ENCODE measurements around the gene MBD2. TPM values are rescaled to one million over a fixed set of nuclear protein-coding genes. Genes with fewer than 3 reads are reported as not detected.
A peak's percentile ranks its signal among the peaks of the same experiment; 100 is the strongest.

MBD2 gene
- total and polyA plus RNA-seq, 2 donors (not counting 1 experiment from before 2014, with no cell fraction given) = 53.0 to 134 TPM

Small RNA genes within 50 kb of the gene (small RNA-seq; reads per million reads assigned to genes)
- 436 reads per million, percentile 97 among the genes with 10 or more reads in this experiment for gene SNORA37 (ENCODE audit: insufficient read length, low read depth, low replicate concordance)

Other genes starting within 250 kb of the MBD2 start
- 38.9 and 45.6 TPM in 2 replicates for gene POLI, start 44.8 kb upstream of the MBD2 start, total RNA-seq
- gene POLI, start 44.8 kb upstream of the MBD2 start, polyA plus RNA-seq = 20.1 and 28.3 TPM in 2 replicates
- gene STARD6, start 133.2 kb upstream of the MBD2 start, total RNA-seq = not detected in 2 replicates
- gene STARD6, start 133.2 kb upstream of the MBD2 start, polyA plus RNA-seq = not detected in 2 replicates
- 4.7 and 4.8 TPM in 2 replicates for gene C18orf54, start 133.2 kb upstream of the MBD2 start, total RNA-seq
- 0.60 and 0.78 TPM in 2 replicates for gene C18orf54, start 133.2 kb upstream of the MBD2 start, polyA plus RNA-seq